Measurements from ENCODE around the gene SIGLEC12. TPM values are rescaled to one million over a fixed set of nuclear protein-coding genes. Genes with fewer than 3 reads are reported as not detected.

The SIGLEC12 gene
- total and polyA plus RNA-seq, 2 of the 13 experiments (the other 11 are each of a cell fraction or from before 2014, with no cell fraction given) = not detected

GRCh38 chr19:51480590-51480989 lies 21.0 kb downstream of the SIGLEC12 start (continued):
- TF ChIP-seq ZNF512 (CRISPR knock-in tag; IDR thresholded peaks at IDR 0.05) (no peak), PTBP1 (IDR thresholded peaks at IDR 0.05; ENCODE audit: low read depth, low read length, poor library complexity, severe bottlenecking) (no peak), ETS1 (CRISPR knock-in tag; IDR thresholded peaks at IDR 0.05) (no peak), TRIM24 (CRISPR knock-in tag; IDR thresholded peaks at IDR 0.05) (no peak), ZNF83 (CRISPR knock-in tag; IDR thresholded peaks at IDR 0.05; ENCODE audit: borderline replicate concordance) (no peak), TERF1 (CRISPR knock-in tag; IDR thresholded peaks at IDR 0.05) (no peak), ZNF749 (CRISPR knock-in tag; IDR thresholded peaks at IDR 0.05; ENCODE audit: borderline replicate concordance) (no peak), HOMEZ (CRISPR knock-in tag; IDR thresholded peaks at IDR 0.05; ENCODE audit: low read depth) (no peak), ZBTB44 (CRISPR knock-in tag; IDR thresholded peaks at IDR 0.05) (0 out of 2 replicates have a peak, but pooled peaks have one; percentile 63), ATF1 (CRISPR knock-in tag; IDR thresholded peaks at IDR 0.05) (no peak), ISX (CRISPR knock-in tag; conservative IDR thresholded peaks at IDR 0.05) (no peak), THRA (CRISPR knock-in tag; IDR thresholded peaks at IDR 0.05; ENCODE audit: borderline replicate concordance) (peak; percentile 23; the same call in 1 of the 2 replicates), TRAFD1 (CRISPR knock-in tag; IDR thresholded peaks at IDR 0.05; ENCODE audit: borderline replicate concordance) (no peak), SALL1 (CRISPR knock-in tag; IDR thresholded peaks at IDR 0.05) (peak; percentile 63), ZNF33B (CRISPR knock-in tag; IDR thresholded peaks at IDR 0.05) (no peak), RNF219 (CRISPR knock-in tag; IDR thresholded peaks at IDR 0.05) (no peak)

Measured in HepG2 (cell line).